Progenitor cell of endocrine pancreas (in vitro differentiated cells): ENCODE measurements around the gene ITGA1. TPM values are rescaled to one million over a fixed set of nuclear protein-coding genes. Genes with fewer than 3 reads are reported as not detected.
"Not testable (repeated sequence)": the region's sequence is repeated elsewhere in the genome, so short reads cannot be mapped to it uniquely, and the experiment has no call there.

ENCODE experiments used
- DNase-seq: peaks from one replicate; pipeline ENCODE4 v3.0.0; 2021; ENCODE audit warnings: low spot score; ENCODE audit not compliant: unreplicated experiment
- H3K27ac Mint-ChIP-seq: 2 replicates; pipeline ENCODE4 v1.8.0; 2021; ENCODE audit warnings: mild to moderate bottlenecking, moderate library complexity, mixed read lengths
- H3K27me3 Mint-ChIP-seq: 2 replicates; pipeline ENCODE4 v1.8.0; 2021; ENCODE audit warnings: mixed read lengths
- H3K36me3 Mint-ChIP-seq: 2 replicates; pipeline ENCODE4 v1.8.0; 2022; ENCODE audit warnings: mixed read lengths; ENCODE audit not compliant: insufficient read depth
- H3K4me1 Mint-ChIP-seq: 2 replicates; pipeline ENCODE4 v1.8.0; 2021; ENCODE audit warnings: low read depth, mixed read lengths
- H3K4me3 Mint-ChIP-seq: 2 replicates; pipeline ENCODE4 v1.8.0; 2021; ENCODE audit warnings: low read depth, mild to moderate bottlenecking, moderate library complexity, mixed read lengths
- H3K9me3 Mint-ChIP-seq: 2 replicates; pipeline ENCODE4 v1.8.0; 2021; ENCODE audit warnings: low read depth, mixed read lengths
- total RNA-seq: library from RNA; stranded (reverse); gene quantifications from 2 replicates; pipeline ENCODE4 v1.2.1, GENCODE V29; 2021
- TF ChIP-seq, protein P1 (sequence below): fragments of 200-600 bp; sonication (generic); IDR thresholded peaks from one replicate; pipeline ENCODE4 v1.5.0; 2021; ENCODE audit warnings: antibody characterized with exemption, mild to moderate bottlenecking; ENCODE audit not compliant: unreplicated experiment

Gene ITGA1
- total RNA-seq, 1 donor from 2014 or later: 6.4 TPM

DNA sequence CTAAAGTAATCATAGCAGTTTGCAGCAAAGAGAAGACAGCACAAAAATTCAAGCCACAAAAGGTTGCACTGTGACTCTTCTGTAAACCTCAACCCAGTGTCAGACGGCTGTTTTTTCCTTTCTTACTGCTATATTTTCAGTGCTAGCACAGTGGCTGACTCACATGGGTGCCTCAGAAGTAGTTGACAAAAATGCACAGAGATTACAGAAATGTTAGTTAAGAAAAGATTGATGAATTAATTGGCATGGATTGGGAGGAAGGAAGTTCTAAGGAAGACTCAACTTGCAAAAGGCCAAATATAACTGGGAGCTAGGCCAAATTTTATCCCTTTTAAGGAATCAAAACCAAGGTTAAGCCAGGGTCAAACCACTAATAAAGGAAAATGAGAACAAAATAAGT, 43.7 kb upstream of the ITGA1 start:
- TF ChIP-seq, protein P1, sequence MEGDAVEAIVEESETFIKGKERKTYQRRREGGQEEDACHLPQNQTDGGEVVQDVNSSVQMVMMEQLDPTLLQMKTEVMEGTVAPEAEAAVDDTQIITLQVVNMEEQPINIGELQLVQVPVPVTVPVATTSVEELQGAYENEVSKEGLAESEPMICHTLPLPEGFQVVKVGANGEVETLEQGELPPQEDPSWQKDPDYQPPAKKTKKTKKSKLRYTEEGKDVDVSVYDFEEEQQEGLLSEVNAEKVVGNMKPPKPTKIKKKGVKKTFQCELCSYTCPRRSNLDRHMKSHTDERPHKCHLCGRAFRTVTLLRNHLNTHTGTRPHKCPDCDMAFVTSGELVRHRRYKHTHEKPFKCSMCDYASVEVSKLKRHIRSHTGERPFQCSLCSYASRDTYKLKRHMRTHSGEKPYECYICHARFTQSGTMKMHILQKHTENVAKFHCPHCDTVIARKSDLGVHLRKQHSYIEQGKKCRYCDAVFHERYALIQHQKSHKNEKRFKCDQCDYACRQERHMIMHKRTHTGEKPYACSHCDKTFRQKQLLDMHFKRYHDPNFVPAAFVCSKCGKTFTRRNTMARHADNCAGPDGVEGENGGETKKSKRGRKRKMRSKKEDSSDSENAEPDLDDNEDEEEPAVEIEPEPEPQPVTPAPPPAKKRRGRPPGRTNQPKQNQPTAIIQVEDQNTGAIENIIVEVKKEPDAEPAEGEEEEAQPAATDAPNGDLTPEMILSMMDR: no peak
- Mint-ChIP-seq H3K27ac (no peak overlapping the region), H3K4me3 (no peak overlapping the region), H3K27me3 (no peaks in the 10 kb centered on the region), H3K9me3 (no peaks in the 10 kb centered on the region), H3K4me1 (no peaks in the 10 kb centered on the region), H3K36me3 (no peaks in the 10 kb centered on the region)
- DNase-seq: no peak

- not testable (repeated sequence) for DNase-seq, H3K36me3 Mint-ChIP-seq, H3K4me1 Mint-ChIP-seq, H3K27ac Mint-ChIP-seq, H3K4me3 Mint-ChIP-seq, H3K27me3 Mint-ChIP-seq, H3K9me3 Mint-ChIP-seq
Observed at GRCh38 chr5:52744867-52745458, 42.8 kb upstream of the ITGA1 start.

DNA sequence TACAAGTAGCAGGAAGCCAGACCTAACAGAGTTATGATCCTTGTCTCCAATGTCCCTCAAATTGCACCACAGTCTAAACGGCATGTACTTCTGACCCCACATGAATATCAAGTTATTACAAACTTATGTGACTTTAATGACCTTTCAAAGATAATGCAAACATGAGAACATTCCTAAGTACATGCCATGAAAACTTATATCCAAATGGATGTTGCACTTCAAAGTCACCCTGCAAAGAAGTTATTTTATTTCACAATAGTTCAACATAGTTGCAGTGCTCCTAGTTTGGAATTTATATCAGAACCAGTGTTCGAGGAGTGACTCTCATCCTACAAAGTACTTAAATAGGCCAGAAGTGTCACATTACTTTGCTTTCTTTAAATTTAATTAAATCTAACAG, 41.2 kb upstream of the ITGA1 start:
- H3K9me3 Mint-ChIP-seq: no peaks in the 10 kb centered on the region
- TF ChIP-seq, protein P1: no peak
- no peaks in the 10 kb centered on the region for H3K4me1 Mint-ChIP-seq
- H3K36me3 Mint-ChIP-seq: no peaks in the 10 kb centered on the region
- H3K4me3 Mint-ChIP-seq: no peak overlapping the region
- no peak for DNase-seq
- H3K27ac Mint-ChIP-seq: no peak overlapping the region
- H3K27me3 Mint-ChIP-seq: no peaks in the 10 kb centered on the region

GRCh38 chr5:52748590-52748989, 39.1 kb upstream of the ITGA1 start:
- Mint-ChIP-seq H3K36me3 (no peaks in the 10 kb centered on the region), H3K4me1 (no peaks in the 10 kb centered on the region), H3K4me3 (no peak overlapping the region), H3K27me3 (no peaks in the 10 kb centered on the region), H3K9me3 (no peaks in the 10 kb centered on the region), H3K27ac (no peak overlapping the region)
- no peak for DNase-seq
- TF ChIP-seq, protein P1: no peak

DNA sequence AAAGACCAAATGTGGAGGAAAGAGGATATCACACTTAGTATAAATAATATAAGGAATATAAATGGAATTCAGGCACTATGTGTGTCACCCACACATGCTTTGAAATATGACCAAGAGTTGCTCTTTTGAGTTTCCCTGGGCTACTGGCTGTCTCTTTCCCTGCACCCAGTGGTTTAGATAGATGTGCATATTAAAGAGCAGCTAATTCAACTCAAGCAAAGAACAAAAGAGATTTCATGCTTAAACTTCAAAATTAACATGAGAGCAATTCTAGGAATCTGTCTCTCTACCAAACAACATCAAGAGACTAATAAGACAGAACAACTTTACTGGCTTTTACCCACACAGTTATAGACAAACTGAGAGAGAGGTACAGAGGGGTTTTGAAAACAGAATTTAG, 38.0 kb upstream of the ITGA1 start:
- no peak for DNase-seq
- TF ChIP-seq, protein P1: no peak
- Mint-ChIP-seq H3K4me1 (no peaks in the 10 kb centered on the region), H3K36me3 (no peaks in the 10 kb centered on the region), H3K27ac (no peak overlapping the region), H3K9me3 (no peaks in the 10 kb centered on the region), H3K27me3 (no peaks in the 10 kb centered on the region), H3K4me3 (no peak overlapping the region)

- no peaks in the 10 kb centered on the region for H3K4me1 Mint-ChIP-seq
- H3K4me3 Mint-ChIP-seq: no peak overlapping the region
- no peaks in the 10 kb centered on the region for H3K9me3 Mint-ChIP-seq
- no peaks in the 10 kb centered on the region for H3K27me3 Mint-ChIP-seq
- DNase-seq: no peak
- TF ChIP-seq, protein P1: no peak
- no peak overlapping the region for H3K27ac Mint-ChIP-seq
- H3K36me3 Mint-ChIP-seq: no peaks in the 10 kb centered on the region
Observed at GRCh38 chr5:52751137-52751536, 36.6 kb upstream of the ITGA1 start.
